ENCODE measurements around the gene MYL12A.

Gene MYL12A

GRCh38 chr18:3226048-3226447 is 21.6 kb upstream of the MYL12A start:
- no peak for DNase-seq

GRCh38 chr18:3230401-3231334 is 16.9 kb upstream of the MYL12A start:
- no peak for DNase-seq

GRCh38 chr18:3233004-3233403 is 14.6 kb upstream of the MYL12A start:
- DNase-seq, result no peak

- no peak for DNase-seq
Observed at GRCh38 chr18:3233433-3234168, 14.0 kb upstream of the MYL12A start.

- no peak for DNase-seq
Observed at GRCh38 chr18:3234457-3234856, 13.1 kb upstream of the MYL12A start.

- no peak for DNase-seq
Observed at GRCh38 chr18:3235846-3236245, 11.8 kb upstream of the MYL12A start.

GRCh38 chr18:3236470-3236869 is 11.1 kb upstream of the MYL12A start:
- DNase-seq, result no peak

GRCh38 chr18:3238742-3239141 is 8.9 kb upstream of the MYL12A start:
- DNase-seq, result no peak

- no peak for DNase-seq
Observed at GRCh38 chr18:3245185-3245564, 2.4 kb upstream of the MYL12A start.

GRCh38 chr18:3245853-3246634 is 1.6 kb upstream of the MYL12A start:
- DNase-seq, result peak; percentile 29

GRCh38 chr18:3246635-3247239 is 864 bp upstream of the MYL12A start:
- no peak for DNase-seq

GRCh38 chr18:3248062-3248657 is 559 bp downstream of the MYL12A start:
- DNase-seq, result no peak

GRCh38 chr18:3248658-3249359 is 1.2 kb downstream of the MYL12A start:
- no peak for DNase-seq

GRCh38 chr18:3250237-3251107 is 2.9 kb downstream of the MYL12A start:
- no peak for DNase-seq

GRCh38 chr18:3251249-3251962 is 3.8 kb downstream of the MYL12A start:
- DNase-seq, result no peak

- DNase-seq, result no peak
Observed at GRCh38 chr18:3251963-3252277, 4.3 kb downstream of the MYL12A start.

GRCh38 chr18:3252843-3253242 is 5.2 kb downstream of the MYL12A start:
- no peak for DNase-seq

- no peak for DNase-seq
Observed at GRCh38 chr18:3254725-3255124, 7.1 kb downstream of the MYL12A start.

- no peak for DNase-seq
Observed at GRCh38 chr18:3255611-3256165, 8.1 kb downstream of the MYL12A start.
